Activated naive CD4-positive, alpha-beta T cell treated with anti-CD3 and anti-CD28 coated beads, Interleukin-2, amount 50 U/mL, for 24 hours (primary cell): ENCODE data around the gene SACS.
A peak's percentile ranks its signal among the peaks of the same experiment; 100 is the strongest.

ENCODE experiments used
- H3K27ac Mint-ChIP-seq: one replicate; pipeline ENCODE4 v1.8.0; 2021; ENCODE audit warnings: mild to moderate bottlenecking, mixed read lengths
- H3K27me3 Mint-ChIP-seq: one replicate; pipeline ENCODE4 v1.8.0; 2021; ENCODE audit warnings: mixed read lengths
- H3K36me3 Mint-ChIP-seq: one replicate; pipeline ENCODE4 v1.8.0; 2021; ENCODE audit warnings: mixed read lengths
- H3K4me1 Mint-ChIP-seq: one replicate; pipeline ENCODE4 v1.8.0; 2021; ENCODE audit warnings: mixed read lengths
- H3K4me3 Mint-ChIP-seq: one replicate; pipeline ENCODE4 v1.8.0; 2021; ENCODE audit warnings: mild to moderate bottlenecking, mixed read lengths
- H3K9me3 Mint-ChIP-seq: one replicate; pipeline ENCODE4 v1.8.0; 2021; ENCODE audit warnings: mixed read lengths

The SACS gene, protein sequence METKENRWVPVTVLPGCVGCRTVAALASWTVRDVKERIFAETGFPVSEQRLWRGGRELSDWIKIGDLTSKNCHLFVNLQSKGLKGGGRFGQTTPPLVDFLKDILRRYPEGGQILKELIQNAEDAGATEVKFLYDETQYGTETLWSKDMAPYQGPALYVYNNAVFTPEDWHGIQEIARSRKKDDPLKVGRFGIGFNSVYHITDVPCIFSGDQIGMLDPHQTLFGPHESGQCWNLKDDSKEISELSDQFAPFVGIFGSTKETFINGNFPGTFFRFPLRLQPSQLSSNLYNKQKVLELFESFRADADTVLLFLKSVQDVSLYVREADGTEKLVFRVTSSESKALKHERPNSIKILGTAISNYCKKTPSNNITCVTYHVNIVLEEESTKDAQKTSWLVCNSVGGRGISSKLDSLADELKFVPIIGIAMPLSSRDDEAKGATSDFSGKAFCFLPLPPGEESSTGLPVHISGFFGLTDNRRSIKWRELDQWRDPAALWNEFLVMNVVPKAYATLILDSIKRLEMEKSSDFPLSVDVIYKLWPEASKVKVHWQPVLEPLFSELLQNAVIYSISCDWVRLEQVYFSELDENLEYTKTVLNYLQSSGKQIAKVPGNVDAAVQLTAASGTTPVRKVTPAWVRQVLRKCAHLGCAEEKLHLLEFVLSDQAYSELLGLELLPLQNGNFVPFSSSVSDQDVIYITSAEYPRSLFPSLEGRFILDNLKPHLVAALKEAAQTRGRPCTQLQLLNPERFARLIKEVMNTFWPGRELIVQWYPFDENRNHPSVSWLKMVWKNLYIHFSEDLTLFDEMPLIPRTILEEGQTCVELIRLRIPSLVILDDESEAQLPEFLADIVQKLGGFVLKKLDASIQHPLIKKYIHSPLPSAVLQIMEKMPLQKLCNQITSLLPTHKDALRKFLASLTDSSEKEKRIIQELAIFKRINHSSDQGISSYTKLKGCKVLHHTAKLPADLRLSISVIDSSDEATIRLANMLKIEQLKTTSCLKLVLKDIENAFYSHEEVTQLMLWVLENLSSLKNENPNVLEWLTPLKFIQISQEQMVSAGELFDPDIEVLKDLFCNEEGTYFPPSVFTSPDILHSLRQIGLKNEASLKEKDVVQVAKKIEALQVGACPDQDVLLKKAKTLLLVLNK (N-terminal part only)

DNA sequence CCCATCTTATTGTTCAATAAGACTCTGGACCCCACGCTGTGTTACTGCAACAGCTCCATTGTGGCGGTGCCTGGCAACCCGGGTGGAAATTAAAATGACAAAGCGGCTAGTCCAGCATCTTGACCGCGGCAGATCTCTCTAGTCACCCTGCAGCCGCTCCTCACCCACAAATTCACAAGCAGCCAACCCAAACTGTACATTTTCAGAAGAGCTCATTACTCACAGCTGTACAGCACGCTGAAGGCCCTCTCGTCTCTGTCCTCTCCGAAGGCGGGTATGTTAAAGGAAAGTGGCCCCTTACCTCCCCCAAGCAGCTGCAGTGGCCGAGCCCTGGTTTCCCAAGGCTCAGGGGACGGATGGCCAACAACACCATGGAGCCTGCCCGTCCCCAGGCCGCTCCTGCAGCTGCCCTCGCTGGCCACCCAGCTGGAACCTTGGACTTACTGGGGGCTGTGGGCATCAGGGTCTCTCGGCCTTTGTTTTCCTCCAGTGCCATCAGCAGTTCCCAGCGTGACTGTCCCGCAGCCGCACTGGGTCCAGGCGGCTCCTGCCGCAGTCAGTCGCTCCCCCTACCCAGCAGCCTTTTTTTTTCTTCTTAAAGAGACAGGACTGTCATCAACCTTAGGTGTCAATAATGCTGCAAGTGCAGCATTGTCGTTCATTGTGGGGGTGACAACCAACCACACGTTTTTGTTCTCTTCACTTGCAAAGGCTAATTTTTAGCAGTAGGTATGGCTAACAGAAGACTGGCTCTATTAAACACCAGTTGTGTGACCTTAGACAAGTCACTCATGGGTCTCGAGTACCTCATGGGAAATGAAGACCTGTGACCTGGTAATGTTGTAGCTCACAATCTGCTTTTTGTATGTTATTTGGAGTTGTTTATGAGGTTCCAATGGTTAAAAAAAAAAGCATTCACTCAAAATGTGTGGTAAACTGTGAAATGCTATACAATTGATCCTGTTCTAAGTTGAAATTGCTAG, at the start of gene SACS:
TSS of gene SACS (minus strand) at position 532 of the 983 bp plus-strand sequence. CDS start 22,463 bp downstream, outside the sequence.
- H3K4me3 Mint-ChIP-seq = no peak within 1 kb of the TSS
- H3K27me3 Mint-ChIP-seq = peaks cover 21% of the 10 kb centered on the region
- H3K4me1 Mint-ChIP-seq = peaks cover 9% of the 10 kb centered on the region
- no peaks in the 10 kb centered on the region for H3K36me3 Mint-ChIP-seq
- H3K9me3 Mint-ChIP-seq = no peaks in the 10 kb centered on the region
- H3K27ac Mint-ChIP-seq = no peak within 1 kb of the TSS

DNA sequence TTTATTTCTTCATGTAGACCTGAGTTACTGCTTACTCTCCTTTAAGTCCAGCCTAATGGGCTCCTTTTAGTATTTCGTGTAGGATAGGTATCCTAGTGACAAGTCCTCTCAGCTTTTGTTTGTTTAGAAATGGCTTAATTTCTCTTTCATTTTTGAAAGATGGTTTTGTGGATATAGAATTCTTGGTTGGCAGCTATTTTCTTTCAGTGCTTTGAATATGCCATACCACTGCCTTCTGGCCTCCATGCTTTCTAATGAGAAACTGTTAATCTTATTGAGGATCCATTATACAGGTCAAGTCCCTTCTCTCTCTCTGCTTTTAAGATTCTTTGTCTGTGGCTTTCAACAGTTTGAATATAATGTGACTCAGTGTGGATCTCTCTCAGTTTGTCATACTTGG, 46.8 kb upstream of the SACS start:
- Mint-ChIP-seq H3K27ac (no peak overlapping the region), H3K4me1 (no peaks in the 10 kb centered on the region), H3K36me3 (peaks cover 4% of the 10 kb centered on the region), H3K27me3 (peaks cover 14% of the 10 kb centered on the region), H3K4me3 (no peak overlapping the region), H3K9me3 (peaks cover 23% of the 10 kb centered on the region)

DNA sequence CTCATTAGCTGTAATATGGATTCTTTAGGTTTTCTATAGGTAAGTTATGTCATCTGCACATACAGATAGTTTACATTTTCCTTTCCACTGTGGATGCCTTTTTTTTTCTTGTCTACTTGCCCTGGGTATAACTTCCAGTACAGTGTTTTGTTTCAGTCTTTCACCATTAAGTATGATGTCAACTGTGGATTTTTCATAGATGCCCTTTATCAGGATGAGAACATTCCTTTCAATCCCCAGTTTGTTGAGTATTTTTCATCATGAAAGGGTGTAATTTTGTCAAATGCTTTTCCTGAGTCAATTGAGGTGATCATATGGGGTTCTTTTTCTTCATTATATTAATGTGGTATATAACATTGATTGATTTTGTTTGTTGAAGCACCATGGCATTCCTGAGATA, 43.6 kb upstream of the SACS start:
- Mint-ChIP-seq H3K4me1 (no peaks in the 10 kb centered on the region), H3K27me3 (peaks cover 10% of the 10 kb centered on the region), H3K27ac (no peak overlapping the region), H3K36me3 (peaks cover 4% of the 10 kb centered on the region), H3K4me3 (no peak overlapping the region), H3K9me3 (peaks cover 17% of the 10 kb centered on the region)

DNA sequence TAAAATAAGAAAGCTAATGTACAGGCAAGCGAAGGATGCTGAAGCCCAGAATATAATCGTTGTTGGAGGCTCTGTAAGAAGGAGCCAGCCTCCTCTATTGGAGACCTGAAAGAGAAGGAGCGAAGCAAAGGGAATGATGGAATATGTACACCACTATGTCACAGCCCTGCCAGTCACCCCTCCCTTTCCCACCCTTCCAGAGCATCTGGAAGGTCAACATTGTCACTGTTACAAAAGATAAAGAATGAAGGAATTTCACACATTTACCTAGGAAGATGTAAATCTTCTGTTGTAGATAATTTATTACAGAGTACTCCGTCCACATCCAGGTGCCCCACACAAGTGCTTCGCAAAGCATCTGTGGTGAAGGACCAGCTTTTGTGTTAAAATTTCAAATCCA, 39.7 kb upstream of the SACS start:
- Mint-ChIP-seq H3K27ac (no peak overlapping the region), H3K4me1 (no peaks in the 10 kb centered on the region), H3K4me3 (no peak overlapping the region), H3K27me3 (peaks cover 8% of the 10 kb centered on the region), H3K36me3 (no peaks in the 10 kb centered on the region), H3K9me3 (no peaks in the 10 kb centered on the region)

DNA sequence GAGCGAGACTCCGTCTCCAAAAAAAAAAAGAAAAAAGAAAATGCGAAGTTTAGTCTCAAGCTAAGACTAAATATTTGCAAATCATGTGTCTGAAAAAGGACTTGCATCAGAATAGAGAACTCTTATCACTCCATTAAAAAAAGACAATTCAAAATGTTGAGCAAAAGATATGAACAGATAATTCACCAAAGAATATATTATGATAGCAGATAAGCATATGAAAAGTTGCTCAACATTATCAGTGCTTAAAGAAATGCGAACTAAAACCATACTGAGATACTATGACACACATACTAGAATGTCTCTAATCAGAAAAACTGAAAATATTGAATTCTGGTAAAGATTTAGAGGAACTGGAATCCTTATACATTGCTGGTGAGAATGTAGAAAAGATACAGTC, 38.7 kb upstream of the SACS start:
- H3K27me3 Mint-ChIP-seq = peaks cover 6% of the 10 kb centered on the region
- no peaks in the 10 kb centered on the region for H3K36me3 Mint-ChIP-seq
- H3K9me3 Mint-ChIP-seq = no peaks in the 10 kb centered on the region

DNA sequence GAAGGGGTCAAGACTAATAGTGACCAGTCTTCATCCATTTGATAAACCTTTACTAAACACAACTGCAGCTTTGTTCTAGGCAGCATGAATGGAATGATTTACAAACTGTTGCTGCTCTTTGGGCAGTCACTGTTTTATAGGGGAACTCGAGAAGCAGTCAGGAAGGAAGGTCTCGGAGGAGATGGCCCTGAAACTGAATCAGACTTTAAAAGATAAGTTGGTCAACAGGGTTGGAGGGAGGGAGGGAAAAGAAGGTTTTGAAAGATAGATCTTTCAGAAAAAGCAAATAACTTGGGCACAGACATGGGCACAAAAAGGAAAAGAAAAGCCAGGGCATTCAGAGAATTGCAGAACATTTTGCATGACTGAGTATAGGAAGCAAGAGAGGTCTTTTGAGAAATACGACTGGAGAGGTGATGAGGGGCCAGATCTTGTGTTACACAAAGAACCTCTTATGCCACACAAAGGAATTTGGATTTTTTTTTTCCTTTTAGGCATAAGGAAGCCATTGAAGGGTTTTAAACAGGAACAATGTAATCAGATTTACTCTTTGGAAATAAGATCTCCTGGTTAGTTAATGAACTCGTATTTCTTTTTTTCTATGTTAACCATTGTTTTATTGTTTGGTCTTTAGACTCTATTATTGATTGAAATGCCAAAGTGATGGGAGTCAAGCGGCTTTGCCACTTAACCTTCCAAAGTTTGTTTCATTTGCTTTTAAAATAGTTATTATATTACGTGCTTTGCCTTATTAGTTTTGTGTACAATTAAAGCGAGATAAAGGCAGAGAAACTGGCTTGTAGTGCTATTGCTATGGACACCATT, 37.5 kb upstream of the SACS start:
- Mint-ChIP-seq H3K27ac (no peak overlapping the region), H3K27me3 (peaks cover 3% of the 10 kb centered on the region), H3K36me3 (no peaks in the 10 kb centered on the region), H3K4me1 (no peaks in the 10 kb centered on the region), H3K9me3 (no peaks in the 10 kb centered on the region), H3K4me3 (no peak overlapping the region)

More for the DNA sequence above, 38.7 kb upstream of the SACS start:
- no peaks in the 10 kb centered on the region for H3K4me1 Mint-ChIP-seq
- H3K4me3 Mint-ChIP-seq = no peak overlapping the region
- no peak overlapping the region for H3K27ac Mint-ChIP-seq

DNA sequence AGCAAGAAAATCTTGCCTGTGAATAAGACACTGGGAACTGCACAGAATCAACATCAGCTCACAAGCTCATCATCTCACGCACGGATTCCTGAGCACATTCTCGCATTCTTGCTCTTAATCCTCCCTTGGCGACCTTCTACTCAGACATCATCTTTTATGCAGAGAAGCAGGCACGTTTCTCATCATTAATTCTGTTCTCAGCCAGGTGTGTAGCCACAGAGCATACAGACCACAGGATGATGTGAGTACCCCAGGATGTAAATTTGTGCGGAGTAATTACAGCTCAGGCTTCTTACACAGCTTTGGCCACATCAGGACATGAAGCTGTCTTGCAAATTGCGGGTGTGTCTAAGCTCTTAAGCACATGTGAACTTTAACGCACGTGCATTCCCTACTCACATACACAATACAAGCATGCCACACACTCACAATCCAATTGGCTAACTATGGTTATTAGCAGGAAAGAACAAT, 36.5 kb upstream of the SACS start:
- Mint-ChIP-seq H3K9me3 (no peaks in the 10 kb centered on the region), H3K4me3 (no peak overlapping the region), H3K36me3 (no peaks in the 10 kb centered on the region), H3K27ac (no peak overlapping the region), H3K4me1 (no peaks in the 10 kb centered on the region), H3K27me3 (peaks cover 3% of the 10 kb centered on the region)

DNA sequence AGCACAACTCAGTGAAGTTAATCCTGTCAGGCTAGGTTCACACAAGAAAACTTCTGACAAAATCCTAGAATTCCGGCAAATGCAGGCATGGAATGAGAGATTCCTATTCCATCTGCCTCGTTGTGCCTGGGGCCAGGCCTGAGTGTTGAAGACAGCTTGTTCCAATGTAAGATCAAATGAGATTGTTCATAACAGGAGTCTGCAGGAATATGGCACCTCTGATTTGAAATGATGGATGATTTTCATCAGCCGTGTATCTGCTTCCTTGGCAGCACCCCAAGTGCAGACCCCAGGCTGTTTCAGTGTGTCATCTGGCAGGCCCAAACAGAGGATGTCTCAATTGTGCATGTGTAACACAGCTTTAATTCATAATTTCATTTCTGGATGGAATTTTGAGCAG, 35.3 kb upstream of the SACS start:
- no peaks in the 10 kb centered on the region for H3K4me1 Mint-ChIP-seq
- H3K36me3 Mint-ChIP-seq = no peaks in the 10 kb centered on the region
- H3K27me3 Mint-ChIP-seq = no peaks in the 10 kb centered on the region
- H3K27ac Mint-ChIP-seq = no peak overlapping the region
- no peaks in the 10 kb centered on the region for H3K9me3 Mint-ChIP-seq
- no peak overlapping the region for H3K4me3 Mint-ChIP-seq

DNA sequence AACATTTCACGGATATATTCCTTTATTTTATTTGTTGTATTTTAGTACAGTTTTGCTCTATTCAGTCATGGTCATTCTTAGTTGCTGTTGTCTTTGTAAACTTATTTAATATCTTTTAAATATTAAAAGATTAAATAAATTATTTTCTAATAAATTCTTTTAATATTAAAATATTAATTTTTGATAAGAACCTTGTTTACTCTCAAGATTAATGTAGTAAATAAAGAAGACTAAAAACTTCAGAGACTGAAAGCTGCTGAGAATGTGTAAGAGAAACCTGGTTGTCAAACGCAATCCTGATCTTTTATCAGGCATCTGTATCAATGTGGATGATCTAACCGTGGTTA, 34.4 kb upstream of the SACS start:
- no peaks in the 10 kb centered on the region for H3K27me3 Mint-ChIP-seq

DNA sequence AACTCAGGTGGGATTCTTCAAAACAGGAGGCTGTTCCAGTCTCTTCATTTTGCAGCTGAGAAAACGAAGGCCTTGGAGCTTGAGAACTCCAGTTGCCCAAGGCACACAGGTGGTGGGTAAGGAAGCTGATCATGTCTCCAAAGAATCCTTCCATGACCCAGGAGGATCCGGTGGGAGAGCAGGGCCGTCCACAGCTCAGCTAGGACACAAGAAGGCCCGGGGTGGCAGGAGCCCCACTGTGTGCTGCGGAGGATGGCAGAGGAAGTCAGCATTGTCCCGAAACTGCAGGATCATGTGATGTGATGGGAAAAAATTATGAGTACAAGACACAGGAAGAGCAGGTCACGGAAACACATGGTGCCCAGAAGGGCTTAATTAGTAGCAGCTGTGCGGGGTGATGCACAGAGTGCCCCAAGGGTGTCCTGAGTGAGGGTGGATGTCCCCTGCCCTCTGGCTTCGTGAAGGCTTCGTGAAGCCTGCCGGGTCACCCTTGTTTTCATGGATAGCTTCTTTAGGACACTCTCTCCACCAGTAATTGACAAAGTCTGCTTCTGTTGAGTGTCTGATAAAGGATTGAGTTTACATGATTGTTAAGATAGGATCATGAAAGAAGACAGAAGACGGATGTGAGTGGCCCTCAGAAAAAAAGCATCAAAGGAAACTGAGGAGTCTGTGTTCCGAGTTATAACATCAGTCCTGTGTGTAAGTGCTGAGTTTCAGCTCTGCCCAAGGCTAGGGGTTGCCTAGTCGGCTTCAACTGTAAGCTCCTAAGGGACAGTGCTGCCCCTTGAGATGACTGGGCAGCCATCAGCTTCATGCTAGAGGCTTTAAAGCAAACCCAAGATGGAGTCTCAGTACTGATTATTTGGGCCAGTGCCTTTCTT, 33.8 kb upstream of the SACS start:
- no peaks in the 10 kb centered on the region for H3K27me3 Mint-ChIP-seq
- H3K4me3 Mint-ChIP-seq = no peak overlapping the region
- H3K27ac Mint-ChIP-seq = no peak overlapping the region
- no peaks in the 10 kb centered on the region for H3K9me3 Mint-ChIP-seq
- no peaks in the 10 kb centered on the region for H3K4me1 Mint-ChIP-seq
- no peaks in the 10 kb centered on the region for H3K36me3 Mint-ChIP-seq

More for the DNA sequence above, 34.4 kb upstream of the SACS start:
- Mint-ChIP-seq H3K36me3 (no peaks in the 10 kb centered on the region), H3K4me1 (no peaks in the 10 kb centered on the region), H3K9me3 (no peaks in the 10 kb centered on the region), H3K27ac (no peak overlapping the region), H3K4me3 (no peak overlapping the region)

DNA sequence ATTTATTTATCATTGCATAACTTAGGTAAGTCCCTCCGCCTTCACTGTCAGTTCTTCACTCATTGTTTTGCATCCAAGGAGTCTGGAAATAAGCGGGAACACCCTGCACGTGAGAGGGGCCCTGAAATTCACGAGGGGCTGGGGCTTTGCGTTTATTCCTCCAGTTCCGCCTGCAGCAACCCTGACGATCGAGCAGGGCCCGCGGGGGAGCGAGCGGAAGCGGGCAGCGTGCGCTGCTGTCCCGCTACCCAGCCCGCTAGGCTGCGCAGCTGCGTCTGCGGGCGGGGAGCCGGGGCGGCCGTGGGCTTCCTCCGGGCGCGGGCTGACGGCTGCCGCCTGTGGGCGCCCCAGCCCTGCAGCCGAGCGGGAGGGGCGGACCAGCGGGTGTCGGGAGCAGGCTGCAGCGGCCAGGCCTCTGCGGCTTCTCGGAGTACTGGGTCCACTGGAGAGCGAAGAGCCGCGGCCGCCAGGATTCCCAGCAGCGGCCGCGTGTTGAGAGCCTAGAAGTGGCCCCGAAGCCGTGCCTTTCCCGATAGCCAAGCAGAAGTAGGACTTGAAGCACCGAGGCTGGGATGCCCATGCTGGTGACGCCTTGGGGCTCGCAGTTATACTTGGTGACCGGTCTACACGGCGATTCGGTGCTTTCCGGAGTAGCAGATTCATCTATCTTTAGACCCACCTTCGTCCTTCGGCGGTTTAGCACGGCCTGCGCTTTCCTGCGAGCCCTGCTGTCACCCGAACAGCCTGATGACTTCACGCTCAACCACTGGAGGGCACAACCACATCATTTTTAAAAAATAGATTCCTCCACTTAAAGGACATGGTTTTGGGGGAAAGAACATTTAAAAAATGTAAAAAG, 32.9 kb upstream of the SACS start:
- peak overlapping the region; percentile 70 for H3K4me3 Mint-ChIP-seq
- H3K9me3 Mint-ChIP-seq = no peaks in the 10 kb centered on the region
- no peak overlapping the region for H3K27ac Mint-ChIP-seq
- H3K4me1 Mint-ChIP-seq = no peaks in the 10 kb centered on the region
- no peaks in the 10 kb centered on the region for H3K27me3 Mint-ChIP-seq
- H3K36me3 Mint-ChIP-seq = no peaks in the 10 kb centered on the region

DNA sequence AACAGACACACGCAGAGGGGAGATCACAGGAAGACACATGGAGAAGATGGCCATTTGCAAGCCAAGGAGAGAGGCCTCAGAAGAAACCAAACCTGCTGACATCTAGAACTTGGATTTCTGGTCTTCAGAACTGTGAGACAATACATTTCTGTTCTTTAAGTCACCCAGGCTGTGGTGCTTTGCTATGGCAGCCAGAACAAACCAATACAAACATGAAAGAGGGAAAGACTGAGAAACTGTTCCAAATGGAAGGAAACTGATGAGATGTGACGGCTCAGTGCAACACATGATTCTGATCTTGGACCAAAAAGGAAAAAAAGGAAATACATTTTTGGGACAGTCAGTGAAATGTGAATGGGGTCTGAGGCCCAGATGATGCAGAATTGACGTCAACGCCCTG, 30.2 kb upstream of the SACS start:
- H3K27me3 Mint-ChIP-seq = no peaks in the 10 kb centered on the region
- H3K4me3 Mint-ChIP-seq = no peak overlapping the region
- H3K36me3 Mint-ChIP-seq = no peaks in the 10 kb centered on the region
- H3K4me1 Mint-ChIP-seq = no peaks in the 10 kb centered on the region
- H3K27ac Mint-ChIP-seq = no peak overlapping the region
- no peaks in the 10 kb centered on the region for H3K9me3 Mint-ChIP-seq
